Measurements from ENCODE around the gene IGF2.

IGF2 gene

DNA sequence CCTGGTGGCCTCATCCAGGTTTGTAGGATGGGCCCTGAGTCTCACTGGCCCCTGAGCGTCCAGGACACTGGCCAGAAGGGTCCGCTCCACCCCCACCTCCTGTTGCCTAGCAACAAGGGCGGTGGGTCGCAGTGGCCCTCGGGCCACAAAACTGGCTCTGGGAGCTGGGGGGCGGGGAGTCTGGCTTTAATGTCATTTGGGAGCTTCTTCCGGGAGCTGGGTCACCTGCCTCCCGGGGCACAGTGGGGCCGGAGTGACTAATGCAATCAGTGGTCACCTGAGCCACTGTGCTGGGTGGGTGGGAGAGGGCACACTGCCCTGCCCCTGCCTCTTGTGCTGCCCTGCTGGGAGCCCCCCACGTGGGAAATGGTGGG, 29.8 kb upstream of the IGF2 start:
- no peak overlapping the region for H3K27ac ChIP-seq (replicated peaks)
- H3K27me3 ChIP-seq (ENCODE audit: insufficient read depth, poor library complexity, severe bottlenecking) = peaks cover 40% of the 10 kb centered on the region
- no peak for DNase-seq (ENCODE audit: low read depth in 1 of 2, low spot score in 1 of 2)
- TF ChIP-seq, protein P1, sequence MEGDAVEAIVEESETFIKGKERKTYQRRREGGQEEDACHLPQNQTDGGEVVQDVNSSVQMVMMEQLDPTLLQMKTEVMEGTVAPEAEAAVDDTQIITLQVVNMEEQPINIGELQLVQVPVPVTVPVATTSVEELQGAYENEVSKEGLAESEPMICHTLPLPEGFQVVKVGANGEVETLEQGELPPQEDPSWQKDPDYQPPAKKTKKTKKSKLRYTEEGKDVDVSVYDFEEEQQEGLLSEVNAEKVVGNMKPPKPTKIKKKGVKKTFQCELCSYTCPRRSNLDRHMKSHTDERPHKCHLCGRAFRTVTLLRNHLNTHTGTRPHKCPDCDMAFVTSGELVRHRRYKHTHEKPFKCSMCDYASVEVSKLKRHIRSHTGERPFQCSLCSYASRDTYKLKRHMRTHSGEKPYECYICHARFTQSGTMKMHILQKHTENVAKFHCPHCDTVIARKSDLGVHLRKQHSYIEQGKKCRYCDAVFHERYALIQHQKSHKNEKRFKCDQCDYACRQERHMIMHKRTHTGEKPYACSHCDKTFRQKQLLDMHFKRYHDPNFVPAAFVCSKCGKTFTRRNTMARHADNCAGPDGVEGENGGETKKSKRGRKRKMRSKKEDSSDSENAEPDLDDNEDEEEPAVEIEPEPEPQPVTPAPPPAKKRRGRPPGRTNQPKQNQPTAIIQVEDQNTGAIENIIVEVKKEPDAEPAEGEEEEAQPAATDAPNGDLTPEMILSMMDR (IDR thresholded peaks at IDR 0.05; ENCODE audit: insufficient read depth, low read length) = no peak
- no peak for TF ChIP-seq GABPA (IDR thresholded peaks at IDR 0.05; ENCODE audit: low read depth)
- TF ChIP-seq POLR2AphosphoS5 (IDR thresholded peaks at IDR 0.05; ENCODE audit: low read depth) = no peak
- no peak for TF ChIP-seq SPI1 (IDR thresholded peaks at IDR 0.05; ENCODE audit: borderline replicate concordance, low read depth)
- TF ChIP-seq, protein P2, sequence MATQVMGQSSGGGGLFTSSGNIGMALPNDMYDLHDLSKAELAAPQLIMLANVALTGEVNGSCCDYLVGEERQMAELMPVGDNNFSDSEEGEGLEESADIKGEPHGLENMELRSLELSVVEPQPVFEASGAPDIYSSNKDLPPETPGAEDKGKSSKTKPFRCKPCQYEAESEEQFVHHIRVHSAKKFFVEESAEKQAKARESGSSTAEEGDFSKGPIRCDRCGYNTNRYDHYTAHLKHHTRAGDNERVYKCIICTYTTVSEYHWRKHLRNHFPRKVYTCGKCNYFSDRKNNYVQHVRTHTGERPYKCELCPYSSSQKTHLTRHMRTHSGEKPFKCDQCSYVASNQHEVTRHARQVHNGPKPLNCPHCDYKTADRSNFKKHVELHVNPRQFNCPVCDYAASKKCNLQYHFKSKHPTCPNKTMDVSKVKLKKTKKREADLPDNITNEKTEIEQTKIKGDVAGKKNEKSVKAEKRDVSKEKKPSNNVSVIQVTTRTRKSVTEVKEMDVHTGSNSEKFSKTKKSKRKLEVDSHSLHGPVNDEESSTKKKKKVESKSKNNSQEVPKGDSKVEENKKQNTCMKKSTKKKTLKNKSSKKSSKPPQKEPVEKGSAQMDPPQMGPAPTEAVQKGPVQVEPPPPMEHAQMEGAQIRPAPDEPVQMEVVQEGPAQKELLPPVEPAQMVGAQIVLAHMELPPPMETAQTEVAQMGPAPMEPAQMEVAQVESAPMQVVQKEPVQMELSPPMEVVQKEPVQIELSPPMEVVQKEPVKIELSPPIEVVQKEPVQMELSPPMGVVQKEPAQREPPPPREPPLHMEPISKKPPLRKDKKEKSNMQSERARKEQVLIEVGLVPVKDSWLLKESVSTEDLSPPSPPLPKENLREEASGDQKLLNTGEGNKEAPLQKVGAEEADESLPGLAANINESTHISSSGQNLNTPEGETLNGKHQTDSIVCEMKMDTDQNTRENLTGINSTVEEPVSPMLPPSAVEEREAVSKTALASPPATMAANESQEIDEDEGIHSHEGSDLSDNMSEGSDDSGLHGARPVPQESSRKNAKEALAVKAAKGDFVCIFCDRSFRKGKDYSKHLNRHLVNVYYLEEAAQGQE (IDR thresholded peaks at IDR 0.05; ENCODE audit: insufficient replicate concordance, low read depth) = no peak
- no peak overlapping the region for H3K4me3 ChIP-seq (replicated peaks; ENCODE audit: insufficient read depth, low read length)

DNA sequence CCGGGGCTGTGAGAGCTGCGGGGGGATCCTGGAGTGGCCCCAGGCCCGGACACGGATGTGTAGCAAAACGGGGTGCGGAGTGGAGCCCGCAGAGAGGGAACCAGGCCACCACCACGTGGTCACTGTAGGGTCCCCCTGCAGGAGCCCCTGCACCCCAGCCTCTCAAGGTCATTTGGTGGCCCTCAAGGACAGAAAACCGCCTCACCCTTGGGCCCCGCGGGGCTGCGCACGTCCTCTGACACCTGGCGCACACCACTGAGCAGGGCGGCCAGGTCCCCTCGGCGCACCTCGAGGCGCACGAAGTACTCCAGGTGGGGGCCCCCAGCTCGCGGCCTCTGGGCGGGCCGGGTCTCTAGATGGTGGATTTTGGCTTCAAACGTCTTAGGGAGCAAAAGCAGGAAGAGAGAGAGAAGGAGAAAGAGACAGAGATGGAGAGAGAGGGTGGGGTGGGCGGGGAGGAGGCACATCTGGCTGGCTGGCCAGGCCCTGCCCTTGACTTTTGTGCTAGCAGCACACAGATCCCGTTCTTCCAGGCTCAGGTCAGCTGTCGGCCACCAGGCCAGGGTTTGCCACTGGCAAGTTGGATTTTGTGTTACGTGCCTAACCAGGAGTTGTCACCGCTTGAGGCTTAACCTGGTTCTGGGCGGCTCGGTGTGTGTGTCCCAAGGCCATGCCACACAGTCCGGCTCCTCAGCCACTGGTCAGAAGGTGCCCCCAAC, 29.3 kb upstream of the IGF2 start:
- H3K27ac ChIP-seq (replicated peaks) = no peak overlapping the region
- DNase-seq (ENCODE audit: low read depth in 1 of 2, low spot score in 1 of 2) = no peak
- no peak overlapping the region for H3K4me3 ChIP-seq (replicated peaks; ENCODE audit: insufficient read depth, low read length)
- H3K27me3 ChIP-seq (ENCODE audit: insufficient read depth, poor library complexity, severe bottlenecking) = peaks cover 41% of the 10 kb centered on the region
- TF ChIP-seq, protein P1 (IDR thresholded peaks at IDR 0.05; ENCODE audit: insufficient read depth, low read length) = no peak
- TF ChIP-seq POLR2AphosphoS5 (IDR thresholded peaks at IDR 0.05; ENCODE audit: low read depth) (no peak), SPI1 (IDR thresholded peaks at IDR 0.05; ENCODE audit: borderline replicate concordance, low read depth) (no peak), GABPA (IDR thresholded peaks at IDR 0.05; ENCODE audit: low read depth) (no peak)
- TF ChIP-seq, protein P2 (IDR thresholded peaks at IDR 0.05; ENCODE audit: insufficient replicate concordance, low read depth) = no peak

DNA sequence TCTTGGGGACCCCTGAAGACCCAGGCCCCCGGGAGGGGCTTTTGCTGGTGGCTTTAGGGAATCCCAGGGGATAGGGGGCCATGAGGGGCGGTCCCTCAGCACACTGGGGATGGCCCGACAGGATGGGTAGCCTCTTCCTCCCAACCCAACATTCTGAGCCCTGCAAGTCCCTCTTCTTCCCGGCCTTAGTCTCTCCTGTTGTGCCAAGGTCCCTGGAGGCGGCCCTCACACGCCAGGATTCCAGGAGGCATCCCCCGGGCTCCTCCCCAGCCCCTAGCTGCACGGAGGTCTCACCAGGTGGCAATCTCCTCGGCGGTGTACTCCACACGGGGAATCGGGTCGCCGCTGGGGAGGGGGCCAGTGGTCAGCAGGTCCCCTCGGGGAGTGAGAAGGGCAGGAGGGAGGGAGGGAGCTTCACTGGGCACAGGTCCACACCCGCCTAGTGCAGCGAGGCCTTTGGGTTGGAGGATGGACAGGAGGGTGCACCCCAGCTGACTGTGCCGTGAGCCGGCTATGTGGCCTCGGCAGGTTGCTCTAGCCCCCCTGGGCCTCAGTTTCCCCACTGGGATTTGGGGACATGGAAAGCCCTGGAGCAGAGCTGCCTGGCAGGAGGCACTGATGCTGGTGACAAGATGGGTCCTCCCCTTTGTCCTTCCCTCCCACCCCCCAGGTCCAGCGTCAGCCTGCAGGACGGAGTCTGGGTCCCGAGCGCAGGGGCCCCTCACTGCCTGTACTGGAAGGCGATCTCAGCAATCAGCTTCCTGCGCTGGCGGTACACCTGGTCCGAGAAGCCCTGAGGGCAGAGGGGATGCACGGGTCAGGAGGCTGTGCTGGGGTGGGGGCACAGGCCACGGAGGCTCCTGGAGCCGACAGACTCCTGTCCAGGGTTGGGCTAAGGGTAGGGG, 28.2 kb upstream of the IGF2 start:
- H3K27me3 ChIP-seq (ENCODE audit: insufficient read depth, poor library complexity, severe bottlenecking) = peaks cover 37% of the 10 kb centered on the region

DNA sequence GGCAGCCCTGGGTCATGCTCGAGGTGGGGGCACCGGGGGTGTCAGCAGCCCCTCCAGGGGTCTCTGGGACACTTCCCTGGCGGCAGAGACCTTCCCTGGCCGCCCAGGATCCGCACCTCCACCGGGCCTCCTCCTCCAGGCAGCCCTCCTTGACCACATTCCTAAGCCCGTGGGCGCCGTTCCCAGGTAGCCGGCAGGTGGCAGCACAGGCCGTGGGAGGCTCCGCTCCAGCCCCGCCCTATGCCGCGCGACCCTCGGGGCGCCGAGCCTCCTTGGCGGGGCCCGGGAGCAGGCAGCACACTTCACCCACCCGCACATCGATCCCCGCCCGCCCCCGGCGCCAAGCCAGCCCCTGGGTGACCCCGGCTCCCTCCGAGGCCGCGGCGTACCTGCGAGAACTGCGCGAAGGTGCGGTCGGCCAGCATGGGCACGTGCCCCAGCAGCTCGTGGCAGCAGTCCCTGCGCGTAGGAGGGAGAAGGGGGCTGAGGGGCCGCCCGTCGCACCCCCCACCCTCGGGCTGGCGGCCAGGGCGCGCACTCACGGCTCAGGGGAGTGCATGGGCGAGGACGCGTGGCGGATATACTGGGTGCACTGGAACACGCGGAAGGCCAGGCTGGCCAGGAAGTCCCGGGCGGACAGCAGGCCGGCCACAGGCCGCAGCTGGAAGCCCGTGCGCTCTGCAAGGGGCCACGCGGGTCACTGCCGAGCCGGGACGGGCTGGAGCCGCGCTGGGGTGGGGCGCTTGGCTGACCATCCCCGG, 27.1 kb upstream of the IGF2 start:
- H3K4me3 ChIP-seq (replicated peaks; ENCODE audit: insufficient read depth, low read length) = no peak overlapping the region
- TF ChIP-seq, protein P1 (IDR thresholded peaks at IDR 0.05; ENCODE audit: insufficient read depth, low read length) = no peak
- TF ChIP-seq GABPA (IDR thresholded peaks at IDR 0.05; ENCODE audit: low read depth) = no peak
- TF ChIP-seq POLR2AphosphoS5 (IDR thresholded peaks at IDR 0.05; ENCODE audit: low read depth) = no peak
- H3K27me3 ChIP-seq (ENCODE audit: insufficient read depth, poor library complexity, severe bottlenecking) = peaks cover 31% of the 10 kb centered on the region
- H3K27ac ChIP-seq (replicated peaks) = no peak overlapping the region
- DNase-seq (ENCODE audit: low read depth in 1 of 2, low spot score in 1 of 2) = no peak

More for the DNA sequence above, 28.2 kb upstream of the IGF2 start:
- H3K27ac ChIP-seq (replicated peaks) = no peak overlapping the region
- no peak overlapping the region for H3K4me3 ChIP-seq (replicated peaks; ENCODE audit: insufficient read depth, low read length)
- TF ChIP-seq POLR2AphosphoS5 (IDR thresholded peaks at IDR 0.05; ENCODE audit: low read depth) = no peak
- no peak for DNase-seq (ENCODE audit: low read depth in 1 of 2, low spot score in 1 of 2)

Data from HL-60 (cell line).